ENCODE data around the gene DYNLT2. TPM values are rescaled to one million over a fixed set of nuclear protein-coding genes. Genes with fewer than 3 reads are reported as not detected.

The DYNLT2 gene
- total RNA-seq, 1 experiment from 2014 or later, result 1.8 TPM

GRCh38 chr6:169774347-169774746, 23.0 kb upstream of the DYNLT2 start:
- H3K4me1 Mint-ChIP-seq, result peaks cover 0 to 2% of the 10 kb centered on the region in 2 experiments; a peak in 1 of 4 replicates
- H3K79me2 ChIP-seq (ENCODE audit: insufficient read depth, low read length), result no peaks in the 10 kb centered on the region
- H3K27ac ChIP-seq (ENCODE audit: insufficient read length, low read depth, low read length), result no peak overlapping the region
- no peak overlapping the region for H3K4me3 Mint-ChIP-seq
- H3K36me3 Mint-ChIP-seq (ENCODE audit: insufficient read depth in 1 of 3, low read depth in 3 of 3), result peaks cover 0 to 14% (median 4%) of the 10 kb centered on the region in 3 experiments; a peak in 4 of 7 replicates
- H3K9me3 ChIP-seq (ENCODE audit: control insufficient read depth, low read depth, low read length), result no peaks in the 10 kb centered on the region
- no peak overlapping the region for H3K9ac ChIP-seq (ENCODE audit: extremely low read depth, insufficient read length, low read length)
- no peaks in the 10 kb centered on the region for H4K20me1 ChIP-seq (ENCODE audit: control insufficient read depth, insufficient read depth, insufficient read length)
- H3K56ac ChIP-seq (ENCODE audit: insufficient read length, low read depth, low read length), result no peak overlapping the region
- H3K27ac Mint-ChIP-seq, result no peak overlapping the region
- no peak overlapping the region for H4K91ac ChIP-seq (ENCODE audit: insufficient read length, low read depth, low read length)
- no peak overlapping the region for H4K8ac ChIP-seq (replicated peaks; ENCODE audit: insufficient read length, low read depth, low read length)
- no peak for DNase-seq
- no peak overlapping the region for H2BK12ac ChIP-seq (ENCODE audit: insufficient read length, low read depth, low read length)
- WGBS (ENCODE audit: extremely low coverage, insufficient read length, low lambda C conversion rate), result no CpG with 5 or more reads among the region's 9 CpGs
- no peak overlapping the region for H2AFZ ChIP-seq (ENCODE audit: low read length)
- no peak for TF ChIP-seq CTCF (conservative IDR thresholded peaks at IDR 0.05)
- H4K5ac ChIP-seq (ENCODE audit: insufficient read length, low read depth, low read length), result no peak overlapping the region
- H2BK120ac ChIP-seq (ENCODE audit: low read depth, low read length, poor library complexity, severe bottlenecking), result no peak overlapping the region
- H3K4me2 ChIP-seq (ENCODE audit: insufficient read depth, insufficient read length, low read length), result no peak overlapping the region
- H3K4me1 ChIP-seq (ENCODE audit: insufficient read depth, low read length), result no peaks in the 10 kb centered on the region
- no peak overlapping the region for H3K23ac ChIP-seq (ENCODE audit: insufficient read length, low read depth, low read length)
- no peak overlapping the region for H2AK5ac ChIP-seq (ENCODE audit: insufficient read length, low read length)
- H3K27me3 Mint-ChIP-seq (ENCODE audit: low read depth), result no peaks in the 10 kb centered on the region
- no peak overlapping the region for H3K14ac ChIP-seq (ENCODE audit: insufficient read depth, low read length)
- H3K18ac ChIP-seq (ENCODE audit: insufficient read length, low read depth, low read length), result no peak overlapping the region
- no peak overlapping the region for H2BK20ac ChIP-seq (ENCODE audit: low read depth, low read length, poor library complexity, severe bottlenecking)
- H3K27me3 ChIP-seq (ENCODE audit: insufficient read depth, low read length), result no peaks in the 10 kb centered on the region
- no peak overlapping the region for H3K4ac ChIP-seq (ENCODE audit: low read depth, low read length)
- H3K79me1 ChIP-seq (ENCODE audit: insufficient read depth, low read depth, low read length, poor library complexity, severe bottlenecking), result no peaks in the 10 kb centered on the region
- no peak overlapping the region for H2BK15ac ChIP-seq (ENCODE audit: low read depth, low read length)
- H3T11ph ChIP-seq (ENCODE audit: low read length), result no peak overlapping the region
- H3K9me3 Mint-ChIP-seq, result no peaks in the 10 kb centered on the region
- no peak overlapping the region for H2BK5ac ChIP-seq (ENCODE audit: insufficient read length, low read length)
- no peaks in the 10 kb centered on the region for H3K23me2 ChIP-seq (ENCODE audit: insufficient read length, low read depth, low read length, poor library complexity, severe bottlenecking)
